GM21447 (cell line): ENCODE data around the gene OR51A4.
"Not testable (repeated sequence)": the region's sequence is repeated elsewhere in the genome, so short reads cannot be mapped to it uniquely, and the experiment has no call there.

Experiments
- ATAC-seq: cut with Tn5 transposase; IDR thresholded peaks from one replicate; pipeline ENCODE4 v1.9.1; 2021; ENCODE audit not compliant: unreplicated experiment

The OR51A4 gene, protein sequence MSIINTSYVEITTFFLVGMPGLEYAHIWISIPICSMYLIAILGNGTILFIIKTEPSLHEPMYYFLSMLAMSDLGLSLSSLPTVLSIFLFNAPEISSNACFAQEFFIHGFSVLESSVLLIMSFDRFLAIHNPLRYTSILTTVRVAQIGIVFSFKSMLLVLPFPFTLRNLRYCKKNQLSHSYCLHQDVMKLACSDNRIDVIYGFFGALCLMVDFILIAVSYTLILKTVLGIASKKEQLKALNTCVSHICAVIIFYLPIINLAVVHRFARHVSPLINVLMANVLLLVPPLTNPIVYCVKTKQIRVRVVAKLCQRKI

DNA sequence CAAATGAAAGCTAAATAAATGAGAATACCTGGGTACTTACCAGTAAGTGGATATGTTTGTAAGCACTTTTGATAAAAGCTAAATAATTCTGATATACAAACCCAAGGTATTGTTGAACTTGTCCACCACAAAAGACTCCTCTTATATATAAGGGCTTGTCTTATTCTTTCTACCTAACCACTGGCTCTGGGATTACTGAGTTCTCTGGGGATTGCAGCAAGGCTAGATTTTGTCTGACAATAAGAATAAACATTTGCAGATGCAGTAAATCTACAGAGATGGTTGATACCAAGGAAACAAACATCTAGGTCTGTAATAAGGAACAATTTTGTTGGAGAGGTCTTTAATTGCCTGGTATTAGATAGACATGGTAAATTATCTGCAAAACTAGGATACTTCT lies at the start of gene OR51A4:
OR51A4 (minus strand) TSS at position 101 of the 400 bp plus-strand sequence. CDS start 505 bp downstream, outside the sequence.
- no peak for ATAC-seq

DNA sequence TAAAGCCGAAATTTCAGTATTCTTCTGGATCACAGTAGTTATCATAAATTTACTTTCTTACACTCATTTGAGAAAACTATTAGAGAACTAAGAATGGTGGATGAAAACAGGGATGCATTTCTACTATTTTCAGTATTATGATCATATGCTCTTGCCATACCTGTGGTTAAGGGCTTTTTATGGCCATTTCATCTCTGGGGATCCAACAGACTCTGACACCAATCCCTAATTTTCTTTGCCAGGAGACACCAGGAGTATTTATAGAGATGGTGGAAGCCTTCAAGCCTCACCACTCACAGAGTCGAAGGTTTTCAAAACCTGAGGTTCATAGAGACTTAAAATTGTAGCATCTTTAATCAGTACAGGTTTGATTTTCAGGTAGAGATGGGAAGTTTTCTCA lies 47.1 kb upstream of the OR51A4 start, which contains the start of gene OR51L1:
OR51L1 (plus strand) TSS at position 301 of the 400 bp plus-strand sequence. CDS start 4,132 bp downstream, outside the sequence.
- no peak for ATAC-seq

DNA sequence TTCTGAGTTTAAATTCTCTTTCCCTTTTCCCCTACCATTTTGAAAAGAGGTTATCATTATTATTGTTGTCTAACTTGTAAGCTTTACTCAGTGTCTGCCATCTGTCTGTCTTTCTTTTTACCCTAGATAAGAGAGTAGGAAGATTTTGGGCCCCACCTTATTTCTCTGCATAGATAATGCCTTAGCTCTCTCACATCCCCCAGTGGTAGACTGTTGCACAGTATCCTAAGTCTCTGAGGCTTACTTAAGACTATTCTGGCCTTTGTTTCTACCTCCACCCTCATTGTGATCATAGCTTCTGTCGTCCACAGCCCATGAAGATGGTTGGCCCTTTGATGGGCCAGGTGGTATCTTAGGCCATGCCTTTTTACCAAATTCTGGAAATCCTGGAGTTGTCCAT lies 43.7 kb upstream of the OR51A4 start:
- ATAC-seq: no peak

DNA sequence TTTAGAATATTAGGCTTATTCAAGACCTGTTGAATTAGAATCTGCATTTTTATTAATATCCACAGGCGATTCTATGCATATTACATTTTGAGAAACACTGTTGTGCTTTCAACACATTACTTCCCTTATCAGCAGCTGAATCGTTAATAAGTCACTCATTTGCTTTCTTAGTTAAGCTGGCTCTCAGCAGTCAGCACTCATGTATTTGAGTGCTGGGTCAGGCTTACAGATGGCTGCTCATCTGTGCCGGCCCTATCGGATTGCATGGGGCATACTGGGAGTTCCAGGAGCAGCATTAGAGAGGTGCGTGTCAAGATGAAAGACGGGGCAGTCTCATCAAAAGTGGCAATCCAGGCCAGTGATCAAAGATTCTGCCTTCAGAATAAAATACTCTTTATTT lies 36.4 kb upstream of the OR51A4 start:
- ATAC-seq: no peak

DNA sequence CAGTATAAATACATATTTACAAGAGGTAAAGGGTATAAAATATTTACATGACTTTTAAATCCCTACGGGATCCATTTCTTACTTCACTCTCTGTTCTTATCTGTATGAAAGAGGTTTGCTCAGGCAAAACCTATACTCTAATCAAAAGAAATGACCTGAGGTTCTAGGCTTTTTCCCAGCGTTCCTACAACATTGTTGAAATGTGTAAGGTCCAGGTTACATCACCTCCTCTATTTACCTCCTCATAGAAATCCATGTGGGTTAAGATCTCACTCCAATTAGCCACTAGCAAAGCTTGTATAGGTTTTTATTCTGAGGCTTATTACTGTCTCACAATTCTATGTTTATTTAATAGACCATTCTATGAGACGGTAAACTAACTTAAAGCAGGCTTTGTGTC lies 35.3 kb upstream of the OR51A4 start:
- ATAC-seq: no peak

DNA sequence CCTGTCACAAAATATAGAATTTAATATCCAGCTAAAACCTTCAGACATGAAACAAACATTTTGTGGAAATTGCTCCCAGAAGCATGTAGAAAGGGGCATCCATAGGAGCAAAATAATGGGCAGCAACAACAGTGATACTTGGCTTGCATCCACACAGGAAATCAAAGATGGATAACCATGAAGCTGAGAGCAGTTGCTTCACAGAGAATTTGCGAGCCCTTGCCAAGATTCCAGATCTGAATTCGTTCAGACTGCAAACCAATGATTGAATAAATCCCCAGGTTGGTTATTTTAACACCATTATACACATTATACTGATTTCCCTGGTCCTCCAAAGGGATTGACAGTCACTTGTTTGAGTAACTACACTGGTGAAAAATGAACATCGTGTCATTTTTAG lies 31.6 kb upstream of the OR51A4 start:
- ATAC-seq: no peak

DNA sequence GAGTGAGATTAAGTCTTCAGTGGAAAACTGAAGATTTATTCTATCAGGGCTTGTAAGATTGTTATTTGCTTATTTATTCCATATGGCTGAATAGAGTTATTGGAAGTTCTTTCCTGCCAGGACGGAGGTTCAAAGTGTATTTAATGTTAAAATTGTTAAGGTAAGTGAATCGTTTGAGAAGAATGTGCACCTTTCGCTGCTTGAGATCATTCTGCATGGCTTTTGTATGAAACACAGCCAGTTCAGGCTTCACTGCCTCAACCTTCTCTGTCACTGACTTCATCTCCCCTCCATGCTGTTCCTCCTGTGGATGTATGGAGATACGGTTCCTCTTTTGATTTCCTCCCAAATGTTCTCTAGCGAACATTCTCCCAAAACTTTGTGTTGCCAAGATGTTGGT lies 28.0 kb upstream of the OR51A4 start:
- no peak for ATAC-seq

DNA sequence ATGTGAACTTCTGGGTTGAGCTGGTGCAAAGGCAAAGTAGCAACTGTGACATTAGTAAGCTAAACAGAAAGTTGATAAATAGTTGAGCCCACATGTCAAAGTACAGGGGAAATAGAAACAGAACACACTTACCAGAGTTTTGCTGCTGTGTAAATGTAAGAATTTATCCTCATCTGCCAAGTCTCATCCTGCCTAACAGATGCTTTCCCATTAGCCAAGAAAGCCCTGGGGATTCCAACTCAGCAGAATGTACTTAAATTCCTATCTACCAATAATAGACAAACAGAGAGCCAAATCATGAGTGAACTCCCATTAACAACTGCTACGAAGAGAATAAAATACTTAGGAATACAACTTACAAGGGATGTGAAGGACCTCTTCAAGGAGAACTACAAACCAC lies 15.4 kb upstream of the OR51A4 start:
- ATAC-seq: no peak

DNA sequence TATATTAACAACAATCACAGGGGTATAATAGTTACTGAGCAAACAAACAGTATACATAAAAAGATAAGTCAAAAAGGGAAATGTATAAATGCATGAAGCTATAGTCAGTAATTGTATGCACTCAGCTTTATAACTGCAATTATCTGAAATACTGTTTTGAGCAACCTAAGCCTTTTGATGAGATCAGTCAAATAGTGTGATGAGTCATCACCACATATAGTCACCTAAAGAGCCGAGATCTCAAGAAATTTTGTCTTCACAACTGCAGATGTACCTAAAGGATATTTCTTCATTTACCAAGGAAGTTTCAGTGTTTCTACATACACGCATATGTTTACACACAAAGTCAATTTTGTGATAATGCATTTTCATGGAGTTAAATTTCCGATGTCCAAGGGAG lies 13.5 kb upstream of the OR51A4 start:
- no peak for ATAC-seq

DNA sequence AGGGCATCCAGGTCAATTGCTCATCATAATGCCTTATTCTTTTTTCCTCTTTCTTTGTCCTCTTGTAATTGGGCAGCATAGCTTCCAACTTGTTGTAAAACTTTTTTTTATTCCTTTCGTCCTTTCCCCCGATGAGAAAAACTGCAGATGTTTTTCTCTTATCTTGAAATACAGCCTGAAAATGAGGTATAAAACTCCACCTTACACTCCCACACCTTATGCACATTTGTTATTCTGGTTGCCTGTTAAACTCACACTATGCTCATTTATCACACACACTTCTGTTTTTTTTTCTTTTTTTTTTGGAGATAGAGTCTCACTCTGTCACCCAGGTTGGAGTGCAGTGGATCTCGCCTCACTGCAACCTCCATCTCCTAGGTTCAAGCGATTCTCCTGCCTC lies 10.0 kb upstream of the OR51A4 start:
- no peak for ATAC-seq

DNA sequence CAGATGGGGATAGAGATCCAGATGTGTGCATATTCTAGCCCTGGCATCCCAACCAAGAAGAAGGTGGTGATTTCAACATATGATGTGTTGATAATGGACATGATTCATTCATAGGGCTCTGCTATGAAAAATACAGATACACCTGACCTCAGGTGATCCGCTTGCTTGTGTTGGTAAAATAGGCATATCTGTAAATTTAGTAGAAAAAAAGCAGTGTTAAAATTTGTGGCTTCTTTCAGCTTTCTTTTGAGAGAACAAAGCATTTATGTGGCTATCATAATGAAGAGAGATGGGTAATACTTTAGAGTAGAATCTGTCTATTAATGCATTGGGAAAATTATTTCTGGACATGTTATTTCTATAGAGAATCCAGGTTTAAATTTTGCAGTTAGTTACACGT lies 8.2 kb upstream of the OR51A4 start, which contains the start of gene OR51A2:
OR51A2 (minus strand) TSS at position 101 of the 400 bp plus-strand sequence; CDS start at position 101, 0 bp downstream.
- not testable (repeated sequence) for ATAC-seq

DNA sequence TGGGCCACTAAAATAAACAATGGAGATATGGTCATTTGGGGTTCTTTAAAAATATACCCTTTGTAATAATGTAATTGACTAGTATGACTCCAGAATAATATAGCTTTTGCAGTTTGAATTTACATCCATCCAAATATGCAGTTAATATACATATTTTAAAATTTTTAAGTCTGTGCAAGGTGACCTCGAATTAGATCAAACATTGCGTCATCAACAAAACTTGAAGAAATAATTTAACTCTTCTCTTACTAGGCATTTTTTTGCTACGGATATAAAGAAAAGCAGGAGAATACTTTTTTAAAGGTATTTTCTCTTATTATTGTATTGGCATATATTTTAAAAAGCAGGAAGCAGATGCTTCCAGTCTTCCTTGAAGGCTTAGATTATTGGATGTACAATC lies 10.7 kb downstream of the OR51A4 start:
- no peak for ATAC-seq

DNA sequence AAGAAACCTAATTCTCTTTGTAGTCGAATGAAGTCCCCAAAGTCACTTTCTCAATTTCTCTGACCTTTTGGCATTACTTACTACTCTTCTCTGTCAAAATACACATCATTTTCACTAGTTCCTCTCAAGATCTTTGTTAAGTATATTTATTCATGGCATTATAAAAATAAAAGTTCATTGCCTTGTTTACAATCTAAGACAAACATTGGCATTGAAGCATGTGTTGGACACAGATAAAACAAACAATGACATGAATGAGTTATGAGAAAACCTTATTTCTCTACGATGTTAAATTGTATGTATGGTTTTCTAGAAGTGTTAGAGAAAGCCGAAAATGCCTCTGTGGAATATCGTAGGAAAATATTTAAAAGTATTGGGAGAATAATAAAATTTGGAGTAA lies 14.7 kb downstream of the OR51A4 start:
- no peak for ATAC-seq

DNA sequence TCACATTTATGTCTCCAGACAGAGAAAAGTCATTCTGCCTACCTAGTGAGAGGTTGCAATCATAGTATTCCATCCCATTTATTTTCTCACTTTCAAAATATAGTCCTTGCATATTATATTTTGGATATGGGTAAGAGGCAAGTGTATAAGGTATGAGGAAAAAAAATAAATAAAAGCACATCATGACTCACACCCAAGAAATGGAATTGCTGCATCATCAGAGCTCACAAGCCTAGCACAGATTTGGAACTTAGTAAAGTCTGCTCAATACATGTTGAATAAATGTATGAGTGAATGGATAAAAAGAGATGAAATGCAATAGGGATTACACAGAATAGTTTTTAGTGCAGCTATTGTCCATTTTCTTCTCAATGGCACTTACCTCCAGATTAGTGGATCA lies 20.8 kb downstream of the OR51A4 start:
- no peak for ATAC-seq

DNA sequence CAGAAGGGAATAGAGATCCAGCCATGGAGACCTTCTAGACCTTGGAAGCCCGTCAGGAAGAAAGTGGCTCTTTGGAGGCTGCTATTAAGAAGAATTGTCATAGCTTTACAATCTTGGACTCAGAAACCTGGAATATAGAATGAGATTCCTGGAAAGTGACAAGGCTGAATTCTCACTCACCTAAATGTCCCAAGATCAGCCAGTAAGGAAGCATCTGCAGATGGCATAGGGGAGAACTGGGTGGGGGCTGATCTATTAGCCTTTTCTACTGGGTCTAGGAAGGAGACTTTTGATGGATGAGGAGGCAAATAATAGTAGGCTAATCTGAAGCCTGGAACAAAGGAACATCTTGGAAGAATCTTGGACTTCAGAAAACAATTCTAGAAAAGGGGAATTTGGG lies 23.2 kb downstream of the OR51A4 start, which contains the start of gene OR51G1:
OR51G1 (minus strand) TSS at position 101 of the 400 bp plus-strand sequence; CDS start at position 101, 0 bp downstream.
- ATAC-seq: no peak

DNA sequence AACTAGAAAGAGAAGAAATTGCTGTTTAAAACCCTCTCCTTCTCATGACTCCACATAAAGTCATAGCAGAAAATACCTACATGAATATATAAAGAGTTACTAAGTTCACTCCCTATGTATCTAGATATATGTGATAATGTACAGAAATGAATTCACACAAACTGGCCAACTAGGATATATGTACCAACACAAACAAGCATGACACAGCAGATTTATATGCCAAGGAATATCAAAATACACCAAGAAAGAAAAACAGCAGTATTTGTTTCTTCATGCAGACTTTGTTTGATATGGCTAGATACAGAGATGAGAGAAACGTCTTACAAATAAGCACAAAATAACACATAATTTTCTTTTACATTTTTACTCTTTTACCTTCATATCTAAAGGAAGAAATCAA lies 25.1 kb downstream of the OR51A4 start:
- ATAC-seq: no peak

DNA sequence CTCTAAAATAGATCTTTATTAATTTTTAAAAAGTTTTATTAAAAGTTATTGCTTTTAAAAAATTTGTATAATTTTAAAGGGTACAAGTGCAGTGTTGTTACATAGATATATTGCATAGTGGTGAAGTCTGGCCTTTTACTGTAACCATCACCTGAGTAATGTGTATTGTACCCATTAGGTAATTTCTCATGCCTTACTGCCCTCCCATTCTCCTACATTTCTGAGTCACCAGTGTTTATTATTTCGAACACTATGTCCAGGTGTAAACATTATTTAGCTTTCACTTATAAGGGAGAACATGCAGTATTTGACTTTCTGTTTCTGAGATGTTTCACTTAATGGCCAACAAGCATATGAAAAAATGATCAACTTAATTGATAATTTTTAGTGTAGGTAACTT lies 25.6 kb downstream of the OR51A4 start:
- ATAC-seq: no peak

DNA sequence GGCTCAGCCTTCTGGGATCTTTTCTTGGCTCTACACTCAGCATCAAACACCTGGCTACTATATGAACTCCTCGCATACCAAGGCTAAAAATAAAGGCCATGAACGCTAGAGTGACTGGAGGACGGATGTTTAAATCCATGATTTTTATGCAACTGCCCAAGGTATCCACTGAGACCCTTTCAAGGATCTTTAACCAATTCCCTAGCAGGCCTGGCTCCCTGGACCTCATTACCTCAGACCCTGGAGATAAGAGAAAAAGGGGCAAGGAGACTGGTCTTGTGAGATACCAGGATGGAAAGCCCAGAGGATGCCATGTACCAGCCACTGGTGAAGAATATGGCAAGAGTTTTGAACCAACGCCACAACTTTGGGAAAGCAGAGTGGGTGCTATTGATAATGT lies 28.2 kb downstream of the OR51A4 start, which contains the start of gene OR51G2:
OR51G2 (minus strand) TSS at position 101 of the 400 bp plus-strand sequence. CDS start 3,687 bp downstream, outside the sequence.
- ATAC-seq: no peak

DNA sequence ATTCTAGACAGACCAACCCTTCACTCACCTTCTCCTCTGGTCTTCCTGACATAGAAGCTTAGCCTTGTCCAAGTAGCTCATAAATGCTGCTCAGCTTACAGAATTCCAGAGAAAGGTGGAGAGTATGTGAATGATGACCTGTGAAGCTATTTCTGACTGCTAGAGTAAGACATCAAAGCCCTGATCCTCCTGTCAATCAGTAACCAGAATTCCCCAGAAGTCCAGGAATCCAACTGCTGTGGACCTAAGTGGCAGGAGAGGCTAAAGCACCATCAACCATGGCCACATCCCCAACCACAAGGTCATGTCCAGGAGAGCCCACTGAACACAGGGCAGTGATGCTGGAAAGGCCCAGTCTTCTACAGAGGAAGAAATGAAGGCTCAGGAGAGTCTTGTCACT lies 30.8 kb downstream of the OR51A4 start:
- no peak for ATAC-seq

DNA sequence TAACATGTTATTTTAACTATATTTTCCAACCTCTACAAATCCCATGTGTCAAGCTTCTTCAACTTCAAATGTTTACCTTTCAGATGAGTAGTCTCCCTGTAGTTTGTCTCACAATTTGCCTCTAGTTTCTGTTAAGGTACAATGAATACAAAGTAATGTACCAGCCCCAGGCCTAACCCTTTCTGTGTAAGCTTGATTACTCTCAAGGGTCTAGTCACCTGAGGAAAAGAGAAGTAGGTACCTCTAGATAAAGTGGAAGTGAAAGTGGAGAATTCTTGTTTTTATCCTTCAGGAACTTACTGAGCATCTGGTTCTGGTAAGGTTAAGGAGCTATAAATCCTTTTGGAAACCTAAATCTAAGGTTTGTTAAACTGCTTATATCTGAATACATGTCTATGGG lies 43.9 kb downstream of the OR51A4 start, which contains the start of gene OR51A7:
OR51A7 (plus strand) TSS at position 300 of the 400 bp plus-strand sequence. CDS start 3,587 bp downstream, outside the sequence.
- ATAC-seq: no peak
